Measurements from ENCODE around the gene RGS6. TPM values are rescaled to one million over a fixed set of nuclear protein-coding genes. Genes with fewer than 3 reads are reported as not detected.

RGS6 gene
- total RNA-seq, 1 donor from 2014 or later, result 0.34 TPM

DNA sequence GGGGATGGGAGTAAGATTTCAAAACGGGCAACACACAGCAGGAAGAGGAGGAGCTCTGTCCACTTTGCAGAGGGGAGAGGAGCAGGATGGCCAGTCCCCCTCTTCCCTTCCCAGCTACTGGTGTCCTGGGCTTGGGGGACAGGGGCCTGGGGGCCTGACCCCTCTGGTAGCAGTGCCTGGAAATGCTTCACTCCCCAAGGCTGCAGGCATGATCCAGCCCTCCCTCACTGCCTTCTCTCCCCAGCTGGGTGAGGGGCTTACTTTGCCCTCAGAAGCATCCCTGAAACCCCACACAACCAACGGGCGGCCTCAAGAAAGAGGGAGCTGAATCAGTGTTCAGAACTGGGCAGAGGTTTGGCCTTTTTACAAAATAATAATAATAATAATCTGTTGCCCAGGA, 682.1 kb downstream of the RGS6 start:
- no peaks in the 10 kb centered on the region for H3K9me3 Mint-ChIP-seq (ENCODE audit: unreplicated experiment)
- no peaks in the 10 kb centered on the region for H3K36me3 ChIP-seq (ENCODE audit: insufficient read depth, low read length)
- H3K4me2 ChIP-seq (ENCODE audit: low read length), result no peak overlapping the region
- FAIRE-seq (no peak), DNase-seq (ENCODE audit: low read depth) (no peak)
- no peaks in the 10 kb centered on the region for H3K36me3 Mint-ChIP-seq (ENCODE audit: low read depth, unreplicated experiment)
- peaks cover 59% of the 10 kb centered on the region for H3K4me1 ChIP-seq (ENCODE audit: insufficient read depth, low read length)
- no peak overlapping the region for H3K27ac Mint-ChIP-seq (ENCODE audit: unreplicated experiment)
- H3K79me2 ChIP-seq (ENCODE audit: insufficient read depth, low read length), result no peaks in the 10 kb centered on the region
- H3K4me3 ChIP-seq (ENCODE audit: insufficient read depth, low read depth, low read length), result no peak overlapping the region
- H3K9ac ChIP-seq (ENCODE audit: low read length), result no peak overlapping the region
- H3K4me3 Mint-ChIP-seq (ENCODE audit: unreplicated experiment), result no peak overlapping the region
- no peaks in the 10 kb centered on the region for H3K27me3 Mint-ChIP-seq (ENCODE audit: low read depth, unreplicated experiment)
- no peak overlapping the region for H2AFZ ChIP-seq (ENCODE audit: low read depth, low read length)
- no peak for TF ChIP-seq EZH2 (IDR thresholded peaks at IDR 0.05; ENCODE audit: insufficient read depth, low read length)
- TF ChIP-seq, protein P1, sequence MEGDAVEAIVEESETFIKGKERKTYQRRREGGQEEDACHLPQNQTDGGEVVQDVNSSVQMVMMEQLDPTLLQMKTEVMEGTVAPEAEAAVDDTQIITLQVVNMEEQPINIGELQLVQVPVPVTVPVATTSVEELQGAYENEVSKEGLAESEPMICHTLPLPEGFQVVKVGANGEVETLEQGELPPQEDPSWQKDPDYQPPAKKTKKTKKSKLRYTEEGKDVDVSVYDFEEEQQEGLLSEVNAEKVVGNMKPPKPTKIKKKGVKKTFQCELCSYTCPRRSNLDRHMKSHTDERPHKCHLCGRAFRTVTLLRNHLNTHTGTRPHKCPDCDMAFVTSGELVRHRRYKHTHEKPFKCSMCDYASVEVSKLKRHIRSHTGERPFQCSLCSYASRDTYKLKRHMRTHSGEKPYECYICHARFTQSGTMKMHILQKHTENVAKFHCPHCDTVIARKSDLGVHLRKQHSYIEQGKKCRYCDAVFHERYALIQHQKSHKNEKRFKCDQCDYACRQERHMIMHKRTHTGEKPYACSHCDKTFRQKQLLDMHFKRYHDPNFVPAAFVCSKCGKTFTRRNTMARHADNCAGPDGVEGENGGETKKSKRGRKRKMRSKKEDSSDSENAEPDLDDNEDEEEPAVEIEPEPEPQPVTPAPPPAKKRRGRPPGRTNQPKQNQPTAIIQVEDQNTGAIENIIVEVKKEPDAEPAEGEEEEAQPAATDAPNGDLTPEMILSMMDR (IDR thresholded peaks at IDR 0.05; ENCODE audit: insufficient read depth, low read depth, low read length), result no peak
- H3K4me1 Mint-ChIP-seq (ENCODE audit: low read depth, unreplicated experiment), result peaks cover 46% of the 10 kb centered on the region
- no peaks in the 10 kb centered on the region for H4K20me1 ChIP-seq (ENCODE audit: insufficient read depth, low read length)
- no peaks in the 10 kb centered on the region for H3K27me3 ChIP-seq (ENCODE audit: insufficient read depth, low read length)
- no peak overlapping the region for H3K27ac ChIP-seq (ENCODE audit: low read depth, low read length)
- no peaks in the 10 kb centered on the region for H3K9me3 ChIP-seq (ENCODE audit: insufficient read depth, low read depth, low read length)

DNA sequence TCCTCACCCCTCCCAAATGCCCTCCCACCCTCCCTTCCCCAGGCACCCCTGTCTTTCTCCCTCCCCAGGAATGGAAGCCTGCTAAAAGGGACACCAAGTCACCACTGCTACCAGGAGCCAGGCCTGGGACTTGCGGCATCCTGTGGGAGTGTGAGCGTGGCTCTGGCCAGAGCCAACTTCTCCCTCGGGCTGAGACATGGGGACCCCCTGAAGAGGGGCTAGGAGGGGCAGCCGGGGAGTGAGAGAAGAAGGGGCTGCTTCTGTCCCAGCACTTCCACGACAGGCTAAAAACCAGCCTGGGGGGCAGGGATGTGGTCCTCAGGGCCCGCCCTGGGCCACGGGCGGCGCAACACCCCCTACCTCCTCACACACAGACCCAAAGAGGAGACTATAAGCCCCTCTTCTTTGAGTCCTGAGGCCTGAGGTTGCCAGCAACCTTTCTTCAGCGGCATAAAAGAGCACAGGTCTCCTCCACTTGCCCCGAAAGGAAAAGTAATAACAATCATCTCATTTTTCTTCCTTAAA, 682.7 kb downstream of the RGS6 start:
- no peaks in the 10 kb centered on the region for H3K36me3 Mint-ChIP-seq (ENCODE audit: low read depth, unreplicated experiment)
- H3K4me3 Mint-ChIP-seq (ENCODE audit: unreplicated experiment), result no peak overlapping the region
- H3K27me3 ChIP-seq (ENCODE audit: insufficient read depth, low read length), result no peaks in the 10 kb centered on the region
- DNase-seq (ENCODE audit: low read depth) (no peak), FAIRE-seq (no peak)
- H4K20me1 ChIP-seq (ENCODE audit: insufficient read depth, low read length), result no peaks in the 10 kb centered on the region
- H3K9me3 ChIP-seq (ENCODE audit: insufficient read depth, low read depth, low read length), result no peaks in the 10 kb centered on the region
- no peaks in the 10 kb centered on the region for H3K9me3 Mint-ChIP-seq (ENCODE audit: unreplicated experiment)
- no peak overlapping the region for H3K4me3 ChIP-seq (ENCODE audit: insufficient read depth, low read depth, low read length)
- H3K79me2 ChIP-seq (ENCODE audit: insufficient read depth, low read length), result no peaks in the 10 kb centered on the region
- peaks cover 53% of the 10 kb centered on the region for H3K4me1 ChIP-seq (ENCODE audit: insufficient read depth, low read length)
- no peak for TF ChIP-seq EZH2 (IDR thresholded peaks at IDR 0.05; ENCODE audit: insufficient read depth, low read length)
- TF ChIP-seq, protein P1 (IDR thresholded peaks at IDR 0.05; ENCODE audit: insufficient read depth, low read depth, low read length), result no peak
- peak overlapping the region; percentile 24 for H3K9ac ChIP-seq (ENCODE audit: low read length)
- H3K27me3 Mint-ChIP-seq (ENCODE audit: low read depth, unreplicated experiment), result no peaks in the 10 kb centered on the region
- no peak overlapping the region for H3K27ac Mint-ChIP-seq (ENCODE audit: unreplicated experiment)
- peak overlapping the region; percentile 48 for H3K27ac ChIP-seq (ENCODE audit: low read depth, low read length)
- peak overlapping the region; percentile 53 for H3K4me2 ChIP-seq (ENCODE audit: low read length)
- peaks cover 47% of the 10 kb centered on the region for H3K4me1 Mint-ChIP-seq (ENCODE audit: low read depth, unreplicated experiment)
- no peaks in the 10 kb centered on the region for H3K36me3 ChIP-seq (ENCODE audit: insufficient read depth, low read length)
- no peak overlapping the region for H2AFZ ChIP-seq (ENCODE audit: low read depth, low read length)

DNA sequence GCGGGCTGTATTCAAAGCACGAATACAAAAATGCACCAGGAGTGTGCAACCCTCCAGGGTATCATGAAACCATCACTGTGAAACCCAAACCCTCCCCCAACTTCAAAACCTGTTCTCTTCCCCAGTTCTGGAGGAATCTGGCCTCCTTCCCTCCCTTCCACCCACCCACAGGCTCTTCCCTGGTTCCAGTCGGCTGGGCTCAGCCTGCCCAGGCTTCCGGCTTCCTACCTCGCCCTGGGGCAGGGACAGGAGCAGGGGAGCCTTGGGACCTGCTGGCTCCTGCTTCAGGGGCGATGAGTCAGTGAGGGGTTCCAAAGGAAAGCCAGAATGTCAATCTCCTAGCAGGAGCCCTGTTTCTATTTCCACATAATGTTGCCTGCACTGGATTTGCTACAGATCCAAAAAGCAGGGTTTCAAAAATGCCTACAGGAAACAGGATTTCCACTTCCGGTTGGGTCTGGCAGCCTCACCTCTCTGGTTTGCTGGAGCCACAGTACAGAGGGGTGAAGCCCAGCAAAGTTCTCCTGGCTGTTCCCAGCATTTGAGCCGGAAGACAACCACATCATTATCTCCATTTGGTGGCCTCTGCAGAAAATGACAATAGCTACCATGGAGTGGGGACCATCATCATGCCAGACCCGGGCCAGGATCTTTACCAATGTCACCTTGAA, 683.4 kb downstream of the RGS6 start:
- Histone ChIP-seq H3K9ac (ENCODE audit: low read length) (peak overlapping the region; percentile 24), H3K4me3 (ENCODE audit: insufficient read depth, low read depth, low read length) (no peak overlapping the region), H3K36me3 (ENCODE audit: insufficient read depth, low read length) (no peaks in the 10 kb centered on the region), H4K20me1 (ENCODE audit: insufficient read depth, low read length) (no peaks in the 10 kb centered on the region), H3K4me2 (ENCODE audit: low read length) (peak overlapping the region; percentile 53), H2AFZ (ENCODE audit: low read depth, low read length) (peak overlapping the region; percentile 24), H3K9me3 (ENCODE audit: insufficient read depth, low read depth, low read length) (no peaks in the 10 kb centered on the region), H3K27ac (ENCODE audit: low read depth, low read length) (peak overlapping the region; percentile 48), H3K4me1 (ENCODE audit: insufficient read depth, low read length) (peaks cover 52% of the 10 kb centered on the region), H3K27me3 (ENCODE audit: insufficient read depth, low read length) (no peaks in the 10 kb centered on the region), H3K79me2 (ENCODE audit: insufficient read depth, low read length) (no peaks in the 10 kb centered on the region)
- TF ChIP-seq EZH2 (IDR thresholded peaks at IDR 0.05; ENCODE audit: insufficient read depth, low read length), result no peak
- TF ChIP-seq, protein P1 (IDR thresholded peaks at IDR 0.05; ENCODE audit: insufficient read depth, low read depth, low read length), result no peak
- peak; percentile 59 for DNase-seq (ENCODE audit: low read depth)
- Mint-ChIP-seq H3K27ac (ENCODE audit: unreplicated experiment) (no peak overlapping the region), H3K4me3 (ENCODE audit: unreplicated experiment) (no peak overlapping the region), H3K4me1 (ENCODE audit: low read depth, unreplicated experiment) (peaks cover 47% of the 10 kb centered on the region), H3K36me3 (ENCODE audit: low read depth, unreplicated experiment) (no peaks in the 10 kb centered on the region), H3K27me3 (ENCODE audit: low read depth, unreplicated experiment) (no peaks in the 10 kb centered on the region), H3K9me3 (ENCODE audit: unreplicated experiment) (peaks cover 1% of the 10 kb centered on the region)
- FAIRE-seq, result peak; percentile 73

All from astrocyte (in vitro differentiated cells and primary cell).